Jurkat, Clone E6-1 (cell line): Measurements from ENCODE around the gene EXOC3L1.
A peak's percentile ranks its signal among the peaks of the same experiment; 100 is the strongest.

Experiments used
- DNase-seq: peaks from one replicate; pipeline ENCODE4 v3.0.0-alpha.2; 2011; ENCODE audit warnings: low read depth, low spot score
- H3K4me3 ChIP-seq: 2 replicates; pipeline ENCODE4 v1.5.1; 2011; ENCODE audit warnings: mild to moderate bottlenecking, low read length, control low read depth, moderate library complexity

The EXOC3L1 gene

GRCh38 chr16:67186550-67186950 lies 3.4 kb downstream of the EXOC3L1 start:
- no peak for DNase-seq
- H3K4me3 ChIP-seq: no peak overlapping the region

GRCh38 chr16:67185651-67186134 lies 4.2 kb downstream of the EXOC3L1 start:
- no peak overlapping the region for H3K4me3 ChIP-seq
- no peak for DNase-seq

GRCh38 chr16:67184995-67185650 lies 4.8 kb downstream of the EXOC3L1 start:
- no peak overlapping the region for H3K4me3 ChIP-seq
- peak; percentile 46 for DNase-seq

- no peak for DNase-seq
- H3K4me3 ChIP-seq: peak overlapping the region; percentile 87
These were observed 5.4 kb downstream of the EXOC3L1 start for GRCh38 chr16:67184453-67184994.

- H3K4me3 ChIP-seq: peak within 1 kb of the TSS; percentile 87
- peak; percentile 98 for DNase-seq
These were observed 6.1 kb downstream of the EXOC3L1 start, which contains the start of gene MATCAP1 for GRCh38 chr16:67183627-67184452. Gene MATCAP1, minus strand, starts transcription at chr16:67183963. Its CDS starts 3,353 bp downstream, at chr16:67180610.

GRCh38 chr16:67183284-67183626 lies 6.7 kb downstream of the EXOC3L1 start:
- no peak for DNase-seq
- peak overlapping the region; percentile 87 for H3K4me3 ChIP-seq

GRCh38 chr16:67182288-67182687 lies 7.6 kb downstream of the EXOC3L1 start:
- H3K4me3 ChIP-seq: peak overlapping the region; percentile 87; the same call in 1 of the 2 replicates

GRCh38 chr16:67181346-67181745 lies 8.6 kb downstream of the EXOC3L1 start:
- DNase-seq: no peak
- no peak overlapping the region for H3K4me3 ChIP-seq

More at GRCh38 chr16:67182288-67182687, 7.6 kb downstream of the EXOC3L1 start:
- no peak for DNase-seq

- no peak for DNase-seq
These were observed 9.8 kb downstream of the EXOC3L1 start for GRCh38 chr16:67180166-67180565.

GRCh38 chr16:67179421-67180080 lies 10.4 kb downstream of the EXOC3L1 start:
- no peak for DNase-seq
- no peak overlapping the region for H3K4me3 ChIP-seq

More at GRCh38 chr16:67180166-67180565, 9.8 kb downstream of the EXOC3L1 start:
- H3K4me3 ChIP-seq: no peak overlapping the region

- no peak overlapping the region for H3K4me3 ChIP-seq
- DNase-seq: no peak
These were observed 11.9 kb downstream of the EXOC3L1 start for GRCh38 chr16:67177743-67178699.

- DNase-seq: no peak
- H3K4me3 ChIP-seq: no peak overlapping the region
These were observed 13.3 kb downstream of the EXOC3L1 start for GRCh38 chr16:67176662-67177061.

GRCh38 chr16:67174706-67175231 lies 15.2 kb downstream of the EXOC3L1 start:
- DNase-seq: no peak
- H3K4me3 ChIP-seq: peak overlapping the region; percentile 40

- H3K4me3 ChIP-seq: peak overlapping the region; percentile 40
- no peak for DNase-seq
These were observed 15.9 kb downstream of the EXOC3L1 start for GRCh38 chr16:67173808-67174705.

GRCh38 chr16:67173323-67173722 lies 16.6 kb downstream of the EXOC3L1 start:
- no peak for DNase-seq
- peak overlapping the region; percentile 40 for H3K4me3 ChIP-seq

GRCh38 chr16:67170949-67171649 lies 18.8 kb downstream of the EXOC3L1 start:
- no peak for DNase-seq
- H3K4me3 ChIP-seq: peak overlapping the region; percentile 43
